HCT116 (cell line): ENCODE measurements around the gene PRLR. TPM values are rescaled to one million over a fixed set of nuclear protein-coding genes. Genes with fewer than 3 reads are reported as not detected.

ENCODE experiments used
- ATAC-seq: fragments of 200-7000 bp; cut with Tn5 transposase; 2 replicates; pipeline ENCODE4 v1.9.1; 2020; ENCODE audit warnings: mild to moderate bottlenecking, moderate library complexity
- BruUV-seq: library from RNA; stranded (reverse); fragments of 400-500 nt; replicated peaks from 2 replicates; lab custom pipeline; 2021; lab: Mats Ljungman, UMichigan
- CTCF ChIA-PET: fragments of 300-600 bp; sonication (Branson Sonifier 250); formaldehyde crosslinking; loops from one replicate; lab custom pipeline; 2021; ENCODE audit warnings: antibody characterized with exemption; lab: Charles Lee
- POLR2A ChIA-PET: fragments of 300-600, 350-600 bp; sonication (Branson Sonifier 250); formaldehyde crosslinking; loops from one replicate; lab custom pipeline; 2021; ENCODE audit warnings: antibody characterized with exemption; lab: Charles Lee
- RAD21 ChIA-PET, 2 experiments: fragments of 300-600 bp; sonication (Branson Sonifier 250); formaldehyde crosslinking; loops; one replicate each; lab custom pipeline; 2023; ENCODE audit warnings: low total read pairs in 2 of 2; ENCODE audit not compliant: uncharacterized antibody in 2 of 2, unreplicated experiment in 2 of 2, low non-redundant PET in 1 of 2; lab: Charles Lee
- DNase-seq: peaks from one replicate; pipeline ENCODE4 v3.0.0-alpha.2; 2010; ENCODE audit warnings: low read depth, low spot score
- H2AFZ ChIP-seq: fragments of 200-600 bp; shearing (Covaris generic), sonication (generic); 2 replicates; pipeline ENCODE4 v1.6.1; 2017; ENCODE audit warnings: low read depth, mixed run types, mixed read lengths, antibody characterized with exemption, low read length; ENCODE audit not compliant: poor library complexity, severe bottlenecking
- H3K27ac ChIP-seq: 2 replicates; pipeline ENCODE4 v1.5.1; 2012; ENCODE audit warnings: low read depth, low read length
- H3K27me3 ChIP-seq: fragments of 200-600 bp; sonication (generic); 2 replicates; pipeline ENCODE4 v1.6.1; 2016; ENCODE audit warnings: mixed run types, low read length, mixed read lengths; ENCODE audit not compliant: insufficient read depth
- H3K36me3 ChIP-seq, 2 experiments: fragments of 200-500 bp in 1 of 2; fragments of 200-600 bp in 1 of 2; sonication (Bioruptor generic) in 1 of 2; sonication (generic) in 1 of 2; 2 replicates each; pipeline versions ENCODE4 v1.5.1 to v1.6.1; 2014 to 2016; ENCODE audit warnings: low read length in 2 of 2, inconsistent platforms in 1 of 2, mixed read lengths in 1 of 2, mixed run types in 1 of 2; ENCODE audit not compliant: insufficient read depth in 2 of 2, control insufficient read depth in 1 of 2
- H3K4me1 ChIP-seq, 2 experiments: fragments of 200-600 bp in 1 of 2; sonication (generic) in 1 of 2; 2 replicates each; pipeline versions ENCODE4 v1.5.1 to v1.6.1; 2012 to 2017; ENCODE audit warnings: low read length in 2 of 2, inconsistent platforms in 1 of 2, mild to moderate bottlenecking in 1 of 2, mixed read lengths in 1 of 2, mixed run types in 1 of 2, moderate library complexity in 1 of 2; ENCODE audit not compliant: insufficient read depth in 2 of 2, control insufficient read depth in 1 of 2
- H3K4me2 ChIP-seq: fragments of 200-600 bp; sonication (generic); 2 replicates; pipeline ENCODE4 v1.6.1; 2017; ENCODE audit warnings: mixed run types, low read length, mixed read lengths
- H3K4me3 ChIP-seq, 2 experiments: fragments of 200-600 bp in 1 of 2; sonication (generic) in 1 of 2; replicated peaks in 1 of 2; 2 replicates each; pipeline ENCODE4 v1.5.1; 2011 to 2016; ENCODE audit warnings: low read length in 2 of 2, control low read depth in 1 of 2, low read depth in 1 of 2, mild to moderate bottlenecking in 1 of 2, mixed read lengths in 1 of 2, mixed run types in 1 of 2
- H3K79me2 ChIP-seq: fragments of 200-600 bp; sonication (generic); 2 replicates; pipeline ENCODE4 v1.6.1; 2017; ENCODE audit warnings: mild to moderate bottlenecking, mixed run types, low read length, moderate library complexity, mixed read lengths; ENCODE audit not compliant: insufficient read depth
- H3K9ac ChIP-seq: fragments of 200-600 bp; sonication (generic); 2 replicates; pipeline ENCODE4 v1.6.1; 2016; ENCODE audit warnings: low read length, mixed read lengths
- H3K9me2 ChIP-seq: fragments of 200-600 bp; sonication (generic), shearing (Covaris generic); 2 replicates; pipeline ENCODE4 v1.6.1; 2017; ENCODE audit warnings: mixed run types, mild to moderate bottlenecking, moderate library complexity; ENCODE audit not compliant: insufficient read depth
- H3K9me3 ChIP-seq, 2 experiments: fragments of 200-500 bp in 1 of 2; fragments of 200-600 bp in 1 of 2; sonication (Bioruptor generic) in 1 of 2; sonication (generic) in 1 of 2; 2 replicates each; pipeline ENCODE4 v1.6.1; 2014 to 2017; ENCODE audit warnings: low read length in 2 of 2, mixed read lengths in 2 of 2, inconsistent platforms in 1 of 2, low read depth in 1 of 2, mild to moderate bottlenecking in 1 of 2, mixed run types in 1 of 2, moderate library complexity in 1 of 2; ENCODE audit not compliant: control insufficient read depth in 1 of 2, insufficient read depth in 1 of 2
- H4K20me1 ChIP-seq: fragments of 200-600 bp; sonication (generic), shearing (Covaris generic); 2 replicates; pipeline ENCODE4 v1.6.1; 2017; ENCODE audit warnings: mixed run types, mild to moderate bottlenecking, moderate library complexity; ENCODE audit not compliant: insufficient read depth
- CEBPB ChIP-seq: IDR thresholded peaks from 2 replicates; pipeline ENCODE4 v1.6.1; 2012; ENCODE audit warnings: low read depth
- CTCF ChIP-seq, 3 experiments: fragments of 200-600 bp in 1 of 3; sonication (generic) in 1 of 3; IDR thresholded peaks in 2 of 3; conservative IDR thresholded peaks in 1 of 3; 2 replicates each; pipeline ENCODE4 v1.5.1; 2012 to 2017; ENCODE audit warnings: low read depth in 2 of 3, low read length in 2 of 3, antibody characterized with exemption in 1 of 3, borderline replicate concordance in 1 of 3, control low read depth in 1 of 3, mild to moderate bottlenecking in 1 of 3, mixed read lengths in 1 of 3, mixed run types in 1 of 3, moderate library complexity in 1 of 3; ENCODE audit not compliant: insufficient read depth in 1 of 3
- EGR1 ChIP-seq: IDR thresholded peaks from 2 replicates; pipeline ENCODE4 v1.6.1; 2012; ENCODE audit warnings: low read depth
- EZH2 ChIP-seq: fragments of 200-600 bp; sonication (generic); IDR thresholded peaks from 2 replicates; pipeline ENCODE4 v1.6.1; 2017; ENCODE audit warnings: antibody characterized with exemption, mixed run types
- EZH2phosphoT487 ChIP-seq: fragments of 200-600 bp; IDR thresholded peaks from 2 replicates; pipeline ENCODE4 v1.6.1; 2018; ENCODE audit warnings: antibody characterized with exemption, borderline replicate concordance
- JUND ChIP-seq: IDR thresholded peaks from 2 replicates; pipeline ENCODE4 v1.6.1; 2012
- POLR2AphosphoS5 ChIP-seq: IDR thresholded peaks from 2 replicates; pipeline ENCODE4 v1.6.1; 2011; ENCODE audit warnings: mild to moderate bottlenecking, low read depth, low read length, moderate library complexity
- SP1 ChIP-seq: IDR thresholded peaks from 2 replicates; pipeline ENCODE4 v1.6.1; 2012; ENCODE audit warnings: low read depth
- ZBTB33 ChIP-seq: IDR thresholded peaks from 2 replicates; pipeline ENCODE4 v1.6.1; 2011; ENCODE audit warnings: mild to moderate bottlenecking, low read length, moderate library complexity; ENCODE audit not compliant: insufficient replicate concordance; ENCODE audit errors: extremely low read depth
- ZNF274 ChIP-seq: fragments of 200-500 bp; sonication (Bioruptor generic); IDR thresholded peaks from 2 replicates; pipeline ENCODE4 v1.6.1; 2014; ENCODE audit warnings: mild to moderate bottlenecking, low read depth, low read length, inconsistent platforms
- intact Hi-C: fragments of 100-400 bp; cut with micrococcal nuclease; formaldehyde crosslinking; loops from 2 replicates; pipeline ENCODE4 v1.10.0; 2022
- total RNA-seq: library from RNA; stranded (reverse); gene quantifications from one replicate; pipeline ENCODE4 v1.2.1, GENCODE V29; 2021; ENCODE audit not compliant: unreplicated experiment
- TF ChIP-seq, protein P1 (sequence below): IDR thresholded peaks from 2 replicates; pipeline ENCODE4 v1.6.1; 2012; ENCODE audit warnings: low read depth
- TF ChIP-seq, protein P2 (sequence below): IDR thresholded peaks from 2 replicates; pipeline ENCODE4 v1.6.1; 2012

Gene PRLR
- total RNA-seq, 1 experiment from 2014 or later, result 0.10 TPM

DNA sequence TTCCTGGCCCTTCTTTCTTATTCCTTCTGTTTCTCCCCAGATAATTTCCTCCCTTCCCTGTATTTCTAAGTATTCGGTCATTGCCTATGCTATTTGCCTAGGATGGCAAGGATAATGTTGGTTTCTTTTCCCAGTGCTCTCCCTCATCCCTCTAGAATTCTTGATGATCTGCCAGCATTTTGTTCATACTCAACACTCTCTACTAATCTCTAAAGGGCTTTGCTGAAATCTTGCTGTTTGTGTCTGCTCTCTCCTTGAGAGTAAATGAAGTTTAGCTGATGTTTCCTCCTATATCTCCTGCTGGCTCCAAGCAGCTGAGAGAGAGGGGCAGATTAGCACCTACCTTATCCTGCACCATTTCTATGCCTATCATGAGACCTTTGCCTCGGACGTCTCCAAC, 220.6 kb downstream of the PRLR start (continued):
- TF ChIP-seq, protein P1, sequence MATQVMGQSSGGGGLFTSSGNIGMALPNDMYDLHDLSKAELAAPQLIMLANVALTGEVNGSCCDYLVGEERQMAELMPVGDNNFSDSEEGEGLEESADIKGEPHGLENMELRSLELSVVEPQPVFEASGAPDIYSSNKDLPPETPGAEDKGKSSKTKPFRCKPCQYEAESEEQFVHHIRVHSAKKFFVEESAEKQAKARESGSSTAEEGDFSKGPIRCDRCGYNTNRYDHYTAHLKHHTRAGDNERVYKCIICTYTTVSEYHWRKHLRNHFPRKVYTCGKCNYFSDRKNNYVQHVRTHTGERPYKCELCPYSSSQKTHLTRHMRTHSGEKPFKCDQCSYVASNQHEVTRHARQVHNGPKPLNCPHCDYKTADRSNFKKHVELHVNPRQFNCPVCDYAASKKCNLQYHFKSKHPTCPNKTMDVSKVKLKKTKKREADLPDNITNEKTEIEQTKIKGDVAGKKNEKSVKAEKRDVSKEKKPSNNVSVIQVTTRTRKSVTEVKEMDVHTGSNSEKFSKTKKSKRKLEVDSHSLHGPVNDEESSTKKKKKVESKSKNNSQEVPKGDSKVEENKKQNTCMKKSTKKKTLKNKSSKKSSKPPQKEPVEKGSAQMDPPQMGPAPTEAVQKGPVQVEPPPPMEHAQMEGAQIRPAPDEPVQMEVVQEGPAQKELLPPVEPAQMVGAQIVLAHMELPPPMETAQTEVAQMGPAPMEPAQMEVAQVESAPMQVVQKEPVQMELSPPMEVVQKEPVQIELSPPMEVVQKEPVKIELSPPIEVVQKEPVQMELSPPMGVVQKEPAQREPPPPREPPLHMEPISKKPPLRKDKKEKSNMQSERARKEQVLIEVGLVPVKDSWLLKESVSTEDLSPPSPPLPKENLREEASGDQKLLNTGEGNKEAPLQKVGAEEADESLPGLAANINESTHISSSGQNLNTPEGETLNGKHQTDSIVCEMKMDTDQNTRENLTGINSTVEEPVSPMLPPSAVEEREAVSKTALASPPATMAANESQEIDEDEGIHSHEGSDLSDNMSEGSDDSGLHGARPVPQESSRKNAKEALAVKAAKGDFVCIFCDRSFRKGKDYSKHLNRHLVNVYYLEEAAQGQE, result no peak
- TF ChIP-seq JUND (no peak), SP1 (no peak), CTCF (IDR thresholded peaks at IDR 0.05 in 2 of 3, conservative IDR thresholded peaks at IDR 0.05 in 1 of 3; ENCODE audit: borderline replicate concordance in 1 of 3, insufficient read depth in 1 of 3, low read depth in 2 of 3, low read length in 2 of 3) (no peak), EZH2phosphoT487 (no peak), CEBPB (no peak), EGR1 (no peak)
- TF ChIP-seq, protein P2, sequence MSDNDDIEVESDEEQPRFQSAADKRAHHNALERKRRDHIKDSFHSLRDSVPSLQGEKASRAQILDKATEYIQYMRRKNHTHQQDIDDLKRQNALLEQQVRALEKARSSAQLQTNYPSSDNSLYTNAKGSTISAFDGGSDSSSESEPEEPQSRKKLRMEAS, result no peak
- TF ChIP-seq, all 23 proteins: peak for 0

DNA sequence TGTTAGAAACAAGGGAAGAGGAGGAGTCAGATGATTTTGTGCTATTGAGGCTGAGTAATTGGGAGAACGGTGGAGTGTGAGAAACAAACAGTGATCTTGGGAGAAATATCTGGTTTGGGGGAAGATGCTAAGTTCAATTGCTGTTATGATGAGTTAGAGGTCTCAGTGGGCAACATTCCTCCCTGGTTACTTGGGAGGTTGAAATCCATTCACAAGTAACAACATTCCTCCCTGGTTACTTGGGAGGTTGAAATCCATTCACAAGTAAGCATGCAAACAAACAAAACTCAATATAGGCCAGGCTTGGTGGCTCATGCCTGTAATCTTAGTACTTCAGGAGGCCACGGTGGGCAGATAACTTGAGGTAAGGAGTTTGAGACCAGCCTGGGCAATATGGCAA, 221.3 kb downstream of the PRLR start:
- H3K79me2 ChIP-seq, result no peaks in the 10 kb centered on the region
- H3K4me2 ChIP-seq, result no peak overlapping the region
- no peaks in the 10 kb centered on the region for H4K20me1 ChIP-seq
- intact Hi-C loops, result no loop called here
- DNase-seq (no peak), ATAC-seq (no peak)
- ChIA-PET RAD21 (no interaction called here), CTCF (no interaction called here)
- H3K27me3 ChIP-seq, result 0 out of 2 replicates have a peak, but pooled peaks cover 12% of the 10 kb centered on the region
- no peaks in the 10 kb centered on the region for H3K36me3 ChIP-seq
- no peak overlapping the region for H3K4me3 ChIP-seq
- no peak overlapping the region for H2AFZ ChIP-seq
- no TSS peak for BruUV-seq
- TF ChIP-seq POLR2AphosphoS5, result no peak
- TF ChIP-seq EZH2, result no peak
- TF ChIP-seq ZNF274, result no peak
- TF ChIP-seq EZH2phosphoT487, result no peak
- TF ChIP-seq ZBTB33, result no peak
- TF ChIP-seq, protein P1, result no peak
- TF ChIP-seq JUND, result no peak
- TF ChIP-seq CEBPB, result no peak
- TF ChIP-seq, all 23 proteins: peak for 0
- H3K4me1 ChIP-seq, result no peaks in the 10 kb centered on the region
- no peaks in the 10 kb centered on the region for H3K9me2 ChIP-seq
- POLR2A ChIA-PET, result no interaction called here
- H3K9ac ChIP-seq, result no peak overlapping the region
- H3K27ac ChIP-seq, result no peak overlapping the region
- no peaks in the 10 kb centered on the region for H3K9me3 ChIP-seq
